Neutrophil (primary cell): ENCODE results near the gene EXOC3.

Source experiments
- H3K27ac ChIP-seq: fragments of 200-600 bp; sonication (generic); 2 replicates; pipeline ENCODE4 v1.5.1; 2016; ENCODE audit warnings: mild to moderate bottlenecking, moderate library complexity
- H3K27me3 ChIP-seq: fragments of 200-600 bp; sonication (generic); 2 replicates; pipeline ENCODE4 v1.6.0; 2016; ENCODE audit warnings: mild to moderate bottlenecking
- H3K36me3 ChIP-seq: fragments of 200-600 bp; sonication (generic); 2 replicates; pipeline ENCODE4 v1.5.1; 2017
- H3K4me1 ChIP-seq, 2 experiments: fragments of 200-600 bp in 1 of 2; sonication (generic) in 1 of 2; 1 replicate in 1 of 2; 2 replicates in 1 of 2; pipeline versions ENCODE4 v1.5.1 to v1.6.1; 2013 to 2016; ENCODE audit warnings: low read depth in 1 of 2, low read length in 1 of 2, mild to moderate bottlenecking in 1 of 2, moderate library complexity in 1 of 2; ENCODE audit not compliant: control insufficient read depth in 1 of 2, insufficient read depth in 1 of 2
- H3K4me3 ChIP-seq, 2 experiments: fragments of 200-600 bp in 1 of 2; sonication (generic) in 1 of 2; 1 replicate in 1 of 2; 2 replicates in 1 of 2; pipeline ENCODE4 v1.5.1; 2013 to 2016; ENCODE audit warnings: low read depth in 1 of 2, low read length in 1 of 2, mild to moderate bottlenecking in 1 of 2, moderate library complexity in 1 of 2
- H3K9me3 ChIP-seq: fragments of 200-600 bp; sonication (generic); 2 replicates; pipeline ENCODE4 v1.5.1; 2016
- TF ChIP-seq, protein P1 (sequence below): fragments of 200-600 bp; sonication (generic); IDR thresholded peaks from 2 replicates; pipeline ENCODE4 v1.5.1; 2016; ENCODE audit warnings: antibody characterized with exemption

EXOC3 gene

DNA sequence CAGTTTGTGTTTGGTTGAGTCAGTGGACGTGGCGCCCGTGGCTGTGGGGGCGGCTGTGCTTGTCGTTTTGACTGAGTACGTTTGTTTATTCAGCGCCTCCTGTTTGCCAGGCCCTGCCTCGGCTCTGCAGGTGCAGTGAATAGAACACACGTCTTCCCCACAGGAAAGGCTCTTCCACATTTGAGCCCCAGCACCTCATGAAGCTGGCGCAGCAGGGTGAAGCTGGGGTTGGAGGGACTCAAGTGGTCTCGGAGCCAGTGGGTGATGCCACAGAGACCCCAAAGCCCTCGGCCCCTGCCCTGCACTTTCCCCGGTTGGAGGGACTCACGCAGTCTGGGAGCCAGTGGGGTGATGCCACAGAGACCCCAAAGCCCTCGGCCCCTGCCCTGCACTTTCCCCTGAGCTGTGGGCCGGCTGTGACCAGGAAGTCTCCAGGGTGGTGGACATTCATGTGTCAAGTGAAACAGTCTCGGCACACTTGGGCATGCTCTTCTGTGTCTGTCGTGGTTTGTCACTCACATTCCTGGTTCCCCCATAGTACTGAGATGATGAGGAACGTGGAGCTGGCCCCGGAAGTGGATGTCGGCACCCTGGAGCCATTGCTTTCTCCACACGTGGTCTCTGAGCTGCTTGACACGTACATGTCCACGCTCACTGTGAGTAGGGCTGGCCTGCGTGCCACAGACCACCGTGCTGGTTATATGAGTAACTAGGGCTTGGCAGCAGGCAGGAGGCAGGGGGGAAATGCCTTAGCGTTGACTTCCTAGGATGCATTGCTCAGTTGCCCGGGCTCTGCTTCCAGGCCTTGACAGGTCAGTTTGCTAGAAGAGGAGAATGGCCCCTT is 13.6 kb downstream of the EXOC3 start:
- H3K4me1 ChIP-seq: no peaks in the 10 kb centered on the region
- H3K36me3 ChIP-seq: peaks cover 87% of the 10 kb centered on the region
- H3K9me3 ChIP-seq: no peaks in the 10 kb centered on the region
- H3K27ac ChIP-seq: no peak overlapping the region
- no peak overlapping the region for H3K4me3 ChIP-seq
- TF ChIP-seq, protein P1, sequence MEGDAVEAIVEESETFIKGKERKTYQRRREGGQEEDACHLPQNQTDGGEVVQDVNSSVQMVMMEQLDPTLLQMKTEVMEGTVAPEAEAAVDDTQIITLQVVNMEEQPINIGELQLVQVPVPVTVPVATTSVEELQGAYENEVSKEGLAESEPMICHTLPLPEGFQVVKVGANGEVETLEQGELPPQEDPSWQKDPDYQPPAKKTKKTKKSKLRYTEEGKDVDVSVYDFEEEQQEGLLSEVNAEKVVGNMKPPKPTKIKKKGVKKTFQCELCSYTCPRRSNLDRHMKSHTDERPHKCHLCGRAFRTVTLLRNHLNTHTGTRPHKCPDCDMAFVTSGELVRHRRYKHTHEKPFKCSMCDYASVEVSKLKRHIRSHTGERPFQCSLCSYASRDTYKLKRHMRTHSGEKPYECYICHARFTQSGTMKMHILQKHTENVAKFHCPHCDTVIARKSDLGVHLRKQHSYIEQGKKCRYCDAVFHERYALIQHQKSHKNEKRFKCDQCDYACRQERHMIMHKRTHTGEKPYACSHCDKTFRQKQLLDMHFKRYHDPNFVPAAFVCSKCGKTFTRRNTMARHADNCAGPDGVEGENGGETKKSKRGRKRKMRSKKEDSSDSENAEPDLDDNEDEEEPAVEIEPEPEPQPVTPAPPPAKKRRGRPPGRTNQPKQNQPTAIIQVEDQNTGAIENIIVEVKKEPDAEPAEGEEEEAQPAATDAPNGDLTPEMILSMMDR: no peak
- H3K27me3 ChIP-seq: no peaks in the 10 kb centered on the region

DNA sequence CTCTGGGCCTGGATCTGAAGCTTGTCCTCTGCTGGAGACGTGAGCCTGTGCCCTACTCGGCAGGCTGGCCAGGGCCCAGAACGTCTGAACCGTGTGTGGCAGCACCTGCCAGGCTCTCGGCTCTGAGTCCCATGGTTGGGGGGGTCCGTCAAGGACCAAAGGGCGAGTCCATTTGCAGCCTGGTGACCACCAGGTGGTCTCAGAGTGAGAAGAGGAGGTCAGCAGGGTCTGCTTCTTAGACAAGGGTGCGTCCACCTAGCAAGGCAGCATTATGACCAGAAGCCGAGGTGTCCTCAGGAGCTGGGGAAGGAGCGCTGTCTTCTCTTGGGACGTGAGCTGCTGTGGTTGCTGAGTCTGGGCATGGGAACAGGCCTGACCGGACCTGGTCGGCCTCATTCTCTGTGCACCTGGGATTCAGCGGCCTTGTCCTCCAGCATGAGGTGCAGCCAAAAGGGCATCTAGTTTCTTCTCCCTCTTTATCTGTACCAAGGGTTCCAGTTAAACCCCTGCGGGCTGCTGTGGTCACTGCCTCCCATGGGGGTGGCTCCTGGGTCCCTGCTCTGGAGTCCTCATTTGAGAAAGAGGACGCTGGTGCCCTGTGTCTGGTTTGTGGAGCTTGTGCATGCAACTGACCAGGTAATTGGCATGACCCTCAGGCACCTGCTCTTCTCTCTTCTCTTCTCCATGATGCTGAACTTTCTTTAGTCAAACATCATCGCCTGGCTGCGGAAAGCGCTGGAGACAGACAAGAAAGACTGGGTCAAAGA is 14.4 kb downstream of the EXOC3 start:
- Histone ChIP-seq H3K36me3 (peaks cover 95% of the 10 kb centered on the region), H3K4me3 (no peak overlapping the region), H3K4me1 (no peaks in the 10 kb centered on the region), H3K27ac (no peak overlapping the region), H3K9me3 (no peaks in the 10 kb centered on the region), H3K27me3 (no peaks in the 10 kb centered on the region)
- TF ChIP-seq, protein P1: no peak

DNA sequence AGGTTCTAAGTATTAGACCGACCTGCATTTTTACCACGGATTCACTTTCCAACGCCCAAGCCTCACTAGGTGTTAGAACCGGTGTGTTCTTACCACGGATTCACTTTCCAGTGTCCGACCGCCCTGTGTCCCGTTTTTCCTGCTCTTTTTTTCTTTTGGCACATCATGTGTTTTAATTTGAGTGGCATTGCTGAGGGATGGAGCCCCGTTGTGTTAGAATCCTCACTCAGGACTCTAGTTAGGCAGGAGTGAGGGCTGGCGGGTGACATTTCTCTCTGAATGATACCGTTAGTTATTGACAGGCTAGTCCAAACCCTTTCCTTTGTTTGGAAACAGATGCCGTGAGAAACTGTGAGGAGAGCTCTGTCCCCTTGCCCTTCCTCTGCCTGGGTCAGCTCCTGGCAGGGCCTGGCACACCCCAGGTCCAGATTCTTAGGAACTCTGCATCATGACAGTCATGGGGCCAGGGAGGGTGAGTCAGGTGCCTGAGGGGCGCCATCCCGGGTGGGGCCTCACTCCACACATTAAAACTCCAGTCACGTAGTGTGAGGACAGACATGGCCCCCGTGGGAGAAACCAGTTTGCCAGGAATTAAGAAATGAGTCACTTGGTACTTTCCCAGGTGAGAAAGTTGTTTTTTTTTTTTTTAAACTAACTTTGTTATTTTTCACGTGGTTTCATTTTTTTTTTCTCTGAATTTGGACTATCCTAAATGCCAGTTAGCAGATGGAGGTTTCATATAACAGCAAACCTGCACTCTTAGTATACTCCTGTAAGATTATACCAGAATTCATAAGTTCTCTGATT is 15.8 kb downstream of the EXOC3 start:
- H3K27ac ChIP-seq: no peak overlapping the region
- peaks cover 97% of the 10 kb centered on the region for H3K36me3 ChIP-seq
- H3K4me3 ChIP-seq: no peak overlapping the region
- TF ChIP-seq, protein P1: no peak
- H3K27me3 ChIP-seq: no peaks in the 10 kb centered on the region
- H3K4me1 ChIP-seq: no peaks in the 10 kb centered on the region
- no peaks in the 10 kb centered on the region for H3K9me3 ChIP-seq

DNA sequence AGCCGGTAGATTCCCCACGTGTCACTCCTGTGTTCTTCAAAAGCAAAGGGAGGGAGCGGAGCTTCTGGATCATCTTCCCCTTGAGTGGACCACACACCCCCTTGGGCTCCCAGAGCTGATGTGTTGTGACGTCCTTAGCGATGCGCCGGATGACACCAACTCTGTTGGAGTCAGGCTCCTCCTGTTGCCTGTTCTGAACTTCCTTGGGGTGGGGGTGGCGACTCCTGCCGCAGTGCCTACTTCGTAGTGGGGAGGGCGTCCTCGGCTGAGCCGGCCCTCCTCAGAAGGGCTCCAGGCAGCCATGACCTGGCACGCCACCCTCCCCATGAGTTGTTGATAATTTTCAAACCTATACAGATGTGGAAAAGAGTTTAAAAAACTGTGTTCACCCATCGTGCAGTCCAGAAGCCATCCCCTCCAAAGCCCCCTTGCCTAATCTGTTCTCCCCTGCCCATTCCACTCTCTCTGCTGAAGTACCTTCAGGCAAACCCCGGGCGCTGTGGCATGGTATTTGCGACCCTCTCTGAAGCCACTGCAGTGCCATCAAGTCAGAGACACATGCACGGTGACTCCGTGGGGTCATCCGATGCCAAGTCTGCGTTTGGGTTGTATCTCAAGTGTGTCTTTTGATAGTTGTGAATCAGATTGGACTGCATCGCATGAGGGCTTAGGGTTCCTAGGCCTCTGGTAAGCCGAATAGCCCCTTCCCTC is 16.7 kb downstream of the EXOC3 start:
- Histone ChIP-seq H3K27ac (no peak overlapping the region), H3K36me3 (peaks cover 98% of the 10 kb centered on the region), H3K4me3 (no peak overlapping the region)

More for the DNA sequence above, 16.7 kb downstream of the EXOC3 start:
- TF ChIP-seq, protein P1: no peak
- Histone ChIP-seq H3K27me3 (no peaks in the 10 kb centered on the region), H3K4me1 (no peaks in the 10 kb centered on the region), H3K9me3 (no peaks in the 10 kb centered on the region)
